HG02870 (cell line): ENCODE data around the gene TCEAL5.
"Not testable (repeated sequence)": the region's sequence is repeated elsewhere in the genome, so short reads cannot be mapped to it uniquely, and the experiment has no call there.

Source experiments
- ATAC-seq: cut with Tn5 transposase; IDR thresholded peaks from one replicate; pipeline ENCODE4 v1.9.1; 2021; ENCODE audit warnings: mild to moderate bottlenecking, moderate library complexity; ENCODE audit not compliant: unreplicated experiment

Gene TCEAL5

DNA sequence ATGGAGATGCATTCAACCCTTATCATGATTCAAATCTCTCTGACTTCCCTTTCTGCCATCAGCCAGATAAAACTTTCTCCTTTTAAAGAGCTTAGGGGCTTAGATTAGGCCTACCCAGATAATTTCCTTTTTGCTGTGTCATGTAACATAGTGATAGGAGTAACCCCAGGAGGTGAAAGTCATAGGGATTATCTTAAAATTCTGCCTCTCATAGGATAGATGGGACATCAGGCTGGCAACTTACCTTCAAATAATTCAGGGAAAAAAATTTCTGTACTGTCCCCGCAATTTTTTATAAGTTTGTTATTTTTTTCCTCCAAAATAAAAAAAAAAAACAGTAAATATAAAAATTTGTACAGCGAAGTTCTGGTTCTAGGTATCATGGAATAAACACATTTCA, 40.9 kb downstream of the TCEAL5 start:
- not testable (repeated sequence) for ATAC-seq

DNA sequence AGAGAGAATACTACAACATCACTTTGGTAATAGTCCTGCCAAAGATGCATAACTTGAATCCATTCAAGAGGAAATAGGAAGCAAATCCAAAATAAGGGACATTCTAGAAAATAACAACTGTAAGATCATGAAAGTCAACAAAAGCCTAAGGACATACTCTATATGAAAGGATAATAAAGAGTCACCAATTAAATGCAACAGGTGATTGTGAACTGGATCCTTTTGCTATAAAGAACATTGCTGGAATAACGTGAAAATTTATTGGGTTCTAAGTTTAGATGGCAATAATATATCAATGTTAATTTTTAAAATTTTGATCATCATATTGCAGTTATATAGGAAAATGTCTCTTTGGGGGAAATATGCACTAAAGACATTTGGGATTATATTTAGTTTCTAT, 41.7 kb downstream of the TCEAL5 start:
- ATAC-seq = no peak

DNA sequence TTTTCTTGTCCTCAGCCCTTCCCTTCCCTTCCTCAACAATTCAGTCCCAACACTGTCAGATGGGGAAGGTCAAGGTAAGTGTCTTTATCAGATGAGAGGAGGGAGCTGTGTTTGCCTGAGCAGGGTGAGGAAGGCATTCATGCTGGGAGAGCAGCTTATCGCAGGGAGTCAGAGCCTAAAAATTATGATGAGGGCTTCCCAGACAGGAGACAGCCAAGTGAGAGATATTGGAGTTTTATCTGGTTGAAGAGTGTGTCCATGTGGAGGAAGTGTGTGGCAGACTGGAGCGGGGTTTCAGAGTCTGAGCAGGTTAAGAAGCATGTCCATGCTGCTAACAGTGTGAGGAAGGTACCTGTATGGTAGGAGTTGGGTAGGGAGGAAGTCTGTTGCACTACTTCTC, 43.3 kb downstream of the TCEAL5 start:
- no peak for ATAC-seq

DNA sequence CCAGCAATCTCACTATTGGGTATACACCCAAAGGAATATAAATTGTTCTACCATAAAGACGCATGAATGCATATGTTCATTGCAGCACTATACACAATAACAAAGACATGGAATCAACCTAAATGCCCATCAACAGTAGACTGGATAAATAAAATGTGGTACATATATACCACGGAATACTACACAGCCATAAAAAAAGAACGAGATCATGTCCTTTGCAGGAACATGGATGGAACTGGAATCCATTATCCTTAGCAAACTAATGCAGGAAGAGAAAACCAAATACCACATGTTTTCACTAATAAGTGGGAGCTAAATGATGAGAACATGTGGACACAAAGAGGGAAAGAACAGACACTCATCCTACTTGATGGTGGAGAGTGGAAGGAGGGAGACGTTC, 50.6 kb downstream of the TCEAL5 start:
- not testable (repeated sequence) for ATAC-seq
